Measurements from ENCODE around the gene HTR5A.
"Not testable (repeated sequence)": the region's sequence is repeated elsewhere in the genome, so short reads cannot be mapped to it uniquely, and the experiment has no call there.

The HTR5A gene

GRCh38 chr7:155069992-155070751, at the start of gene HTR5A:
TSS of gene HTR5A (plus strand) at chr7:155070324. CDS start at chr7:155070900, 576 bp downstream.
- DNase-seq, result peak; percentile 75

- DNase-seq, result no peak
Observed at GRCh38 chr7:155020996-155021395, 49.1 kb upstream of the HTR5A start.

DNA sequence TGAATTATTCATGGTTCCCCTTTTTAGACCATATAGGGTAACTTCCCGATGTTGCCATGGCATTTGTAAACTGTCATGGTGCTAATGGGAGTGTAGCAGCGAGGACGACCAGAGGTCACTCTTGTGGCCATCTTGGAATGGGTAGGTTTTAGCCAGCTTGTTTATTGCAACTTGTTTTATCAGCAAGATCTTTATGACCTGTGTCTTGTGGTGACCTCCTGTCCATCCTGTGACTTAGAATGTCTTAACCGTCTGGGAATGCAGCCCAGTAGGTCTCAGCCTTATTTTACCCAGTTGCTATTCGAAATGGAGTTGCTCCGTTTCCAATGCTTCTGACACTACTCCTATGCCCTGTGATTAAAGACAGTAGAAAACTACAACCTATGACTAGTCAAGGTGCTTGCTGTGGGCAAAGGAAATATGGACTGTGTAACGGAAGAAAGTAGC, 48.4 kb upstream of the HTR5A start:
- DNase-seq, result no peak

GRCh38 chr7:155027879-155028278, 42.2 kb upstream of the HTR5A start:
- DNase-seq, result no peak

- no peak for DNase-seq
Observed at GRCh38 chr7:155032978-155033377, 37.1 kb upstream of the HTR5A start.

- DNase-seq, result not testable (repeated sequence)
Observed at GRCh38 chr7:155034495-155034894, 35.6 kb upstream of the HTR5A start.

- DNase-seq, result no peak
Observed at GRCh38 chr7:155038335-155038734, 31.8 kb upstream of the HTR5A start.

GRCh38 chr7:155043756-155044155, 26.4 kb upstream of the HTR5A start:
- no peak for DNase-seq

DNA sequence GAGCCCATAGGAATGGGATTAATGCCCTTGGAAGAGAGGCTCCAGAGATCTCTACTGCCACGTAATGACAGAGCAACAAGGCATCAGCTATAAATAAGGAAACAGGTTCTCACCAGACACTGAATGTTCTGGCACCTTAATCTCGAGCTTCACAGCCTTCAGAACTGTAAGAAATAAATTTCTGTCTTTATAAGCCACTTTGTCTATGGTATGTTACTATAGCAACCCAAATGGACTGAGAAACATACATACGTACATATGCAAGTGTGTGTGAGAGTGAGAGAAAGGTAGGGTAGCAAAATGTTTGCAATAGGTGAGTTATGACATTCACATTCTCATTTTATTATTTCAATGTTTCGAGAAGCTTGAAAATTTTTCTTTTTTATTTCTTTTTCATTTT, 22.1 kb upstream of the HTR5A start:
- no peak for DNase-seq

DNA sequence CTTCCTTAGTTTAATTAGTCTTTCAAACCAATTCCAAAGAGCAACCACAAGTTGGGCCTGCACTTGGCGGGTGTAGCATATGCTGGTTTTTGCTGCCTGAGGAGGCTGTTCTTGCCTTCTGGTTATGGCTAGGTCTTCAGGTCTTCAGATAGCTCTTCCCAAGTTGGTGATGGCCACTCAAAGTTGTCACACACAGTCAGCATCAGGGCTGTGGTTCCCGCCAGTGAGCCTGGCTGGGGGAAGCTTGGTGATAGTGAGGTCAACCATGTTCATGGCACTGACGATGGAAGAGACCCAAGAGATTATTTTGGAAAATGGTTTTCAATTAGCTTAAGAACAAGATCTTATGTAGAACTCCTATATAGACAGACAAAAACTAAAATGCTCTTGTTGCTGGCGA, 18.8 kb upstream of the HTR5A start:
- no peak for DNase-seq

DNA sequence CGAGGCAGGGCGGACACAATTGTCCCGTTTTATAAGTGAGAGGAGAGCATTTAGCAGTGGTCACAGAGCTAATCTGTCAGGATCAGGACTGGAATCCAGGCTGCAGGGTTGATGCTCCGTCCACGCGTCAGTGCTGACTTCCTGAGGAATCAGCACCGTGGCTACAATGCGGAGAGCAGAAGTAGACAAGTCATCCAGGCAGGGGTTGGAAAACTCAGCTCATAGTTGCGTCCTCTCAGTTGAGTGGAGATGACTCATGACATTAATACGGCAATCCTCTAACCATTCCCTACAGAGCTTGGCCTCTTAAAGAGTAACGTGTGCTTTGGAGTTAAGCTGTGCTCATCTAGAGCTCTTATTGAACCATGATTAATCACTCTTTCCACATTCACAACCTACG, 17.1 kb upstream of the HTR5A start:
- DNase-seq, result no peak

DNA sequence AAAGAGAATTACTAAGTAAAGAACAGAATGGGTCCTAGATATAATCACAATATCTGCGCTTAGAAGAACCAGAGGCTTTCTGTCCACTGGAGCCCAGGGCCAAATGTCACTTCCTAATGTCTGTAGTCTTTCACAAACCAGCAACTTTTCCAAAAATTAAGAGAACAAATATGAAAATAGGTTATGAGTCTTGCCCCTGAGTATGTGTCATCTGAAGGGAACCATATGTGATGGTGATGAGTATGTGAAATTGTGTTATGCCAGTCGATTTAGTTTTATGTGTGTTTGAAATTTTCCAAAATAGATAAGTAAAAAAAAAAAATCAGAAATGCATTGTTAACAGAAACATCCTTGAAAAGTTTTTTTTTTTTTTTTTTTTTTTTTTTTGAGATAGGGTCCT, 15.4 kb upstream of the HTR5A start:
- DNase-seq, result no peak

GRCh38 chr7:155057076-155057475, 13.0 kb upstream of the HTR5A start:
- DNase-seq, result no peak

- DNase-seq, result no peak
Observed at GRCh38 chr7:155058896-155059295, 11.2 kb upstream of the HTR5A start.

DNA sequence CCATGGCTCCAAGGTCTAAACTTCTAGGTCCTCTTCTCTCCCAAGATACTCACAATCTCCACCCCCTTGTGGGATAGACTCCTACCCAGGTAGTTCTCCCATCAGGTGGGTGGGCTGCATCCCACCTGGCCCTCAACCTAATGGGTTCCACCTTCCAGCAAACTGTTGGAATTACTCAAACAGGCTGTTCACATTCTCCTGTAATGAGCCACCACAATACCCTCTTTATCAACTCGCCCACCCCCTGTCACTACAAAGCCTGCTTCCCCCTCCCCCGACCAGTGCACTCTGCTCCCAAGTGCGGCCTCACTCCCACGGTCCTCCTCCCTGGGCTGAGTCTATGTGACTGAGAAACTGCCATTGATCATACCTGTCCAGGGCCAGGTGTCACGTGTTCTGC, 10.4 kb upstream of the HTR5A start:
- DNase-seq, result no peak

GRCh38 chr7:155062411-155062810, 7.7 kb upstream of the HTR5A start:
- no peak for DNase-seq

GRCh38 chr7:155064186-155064585, 5.9 kb upstream of the HTR5A start:
- DNase-seq, result no peak

- no peak for DNase-seq
Observed at GRCh38 chr7:155066417-155066950, 3.6 kb upstream of the HTR5A start.

DNA sequence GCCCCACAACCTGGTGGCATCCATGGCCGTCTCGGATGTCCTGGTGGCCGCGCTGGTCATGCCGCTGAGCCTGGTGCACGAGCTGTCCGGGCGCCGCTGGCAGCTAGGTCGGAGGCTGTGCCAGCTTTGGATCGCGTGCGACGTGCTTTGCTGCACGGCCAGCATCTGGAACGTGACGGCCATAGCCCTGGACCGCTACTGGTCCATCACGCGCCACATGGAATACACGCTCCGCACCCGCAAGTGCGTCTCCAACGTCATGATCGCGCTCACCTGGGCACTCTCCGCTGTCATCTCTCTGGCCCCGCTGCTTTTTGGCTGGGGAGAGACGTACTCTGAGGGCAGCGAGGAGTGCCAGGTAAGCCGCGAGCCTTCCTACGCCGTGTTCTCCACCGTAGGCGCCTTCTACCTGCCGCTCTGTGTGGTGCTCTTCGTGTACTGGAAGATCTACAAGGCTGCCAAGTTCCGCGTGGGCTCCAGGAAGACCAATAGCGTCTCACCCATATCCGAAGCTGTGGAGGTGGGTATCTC, 1.1 kb downstream of the HTR5A start:
- DNase-seq, result no peak

- DNase-seq, result no peak
Observed at GRCh38 chr7:155071916-155072571, 1.9 kb downstream of the HTR5A start.

- DNase-seq, result no peak
Observed at GRCh38 chr7:155073922-155074321, 3.8 kb downstream of the HTR5A start.

GRCh38 chr7:155084021-155084420, 13.9 kb downstream of the HTR5A start:
- DNase-seq, result no peak

- DNase-seq, result no peak
Observed at GRCh38 chr7:155084969-155085368, 14.8 kb downstream of the HTR5A start.

- DNase-seq, result no peak
Observed at GRCh38 chr7:155090684-155091083, 20.6 kb downstream of the HTR5A start.

Data from activated naive CD4-positive, alpha-beta T cell treated with Interleukin-2 at 50 U/mL for 16 hours (primary cell).